Measurements from ENCODE around the gene GTF3C1. TPM values are rescaled to one million over a fixed set of nuclear protein-coding genes. Genes with fewer than 3 reads are reported as not detected.
"Not testable (repeated sequence)": the region's sequence is repeated elsewhere in the genome, so short reads cannot be mapped to it uniquely, and the experiment has no call there.

Gene GTF3C1, protein sequence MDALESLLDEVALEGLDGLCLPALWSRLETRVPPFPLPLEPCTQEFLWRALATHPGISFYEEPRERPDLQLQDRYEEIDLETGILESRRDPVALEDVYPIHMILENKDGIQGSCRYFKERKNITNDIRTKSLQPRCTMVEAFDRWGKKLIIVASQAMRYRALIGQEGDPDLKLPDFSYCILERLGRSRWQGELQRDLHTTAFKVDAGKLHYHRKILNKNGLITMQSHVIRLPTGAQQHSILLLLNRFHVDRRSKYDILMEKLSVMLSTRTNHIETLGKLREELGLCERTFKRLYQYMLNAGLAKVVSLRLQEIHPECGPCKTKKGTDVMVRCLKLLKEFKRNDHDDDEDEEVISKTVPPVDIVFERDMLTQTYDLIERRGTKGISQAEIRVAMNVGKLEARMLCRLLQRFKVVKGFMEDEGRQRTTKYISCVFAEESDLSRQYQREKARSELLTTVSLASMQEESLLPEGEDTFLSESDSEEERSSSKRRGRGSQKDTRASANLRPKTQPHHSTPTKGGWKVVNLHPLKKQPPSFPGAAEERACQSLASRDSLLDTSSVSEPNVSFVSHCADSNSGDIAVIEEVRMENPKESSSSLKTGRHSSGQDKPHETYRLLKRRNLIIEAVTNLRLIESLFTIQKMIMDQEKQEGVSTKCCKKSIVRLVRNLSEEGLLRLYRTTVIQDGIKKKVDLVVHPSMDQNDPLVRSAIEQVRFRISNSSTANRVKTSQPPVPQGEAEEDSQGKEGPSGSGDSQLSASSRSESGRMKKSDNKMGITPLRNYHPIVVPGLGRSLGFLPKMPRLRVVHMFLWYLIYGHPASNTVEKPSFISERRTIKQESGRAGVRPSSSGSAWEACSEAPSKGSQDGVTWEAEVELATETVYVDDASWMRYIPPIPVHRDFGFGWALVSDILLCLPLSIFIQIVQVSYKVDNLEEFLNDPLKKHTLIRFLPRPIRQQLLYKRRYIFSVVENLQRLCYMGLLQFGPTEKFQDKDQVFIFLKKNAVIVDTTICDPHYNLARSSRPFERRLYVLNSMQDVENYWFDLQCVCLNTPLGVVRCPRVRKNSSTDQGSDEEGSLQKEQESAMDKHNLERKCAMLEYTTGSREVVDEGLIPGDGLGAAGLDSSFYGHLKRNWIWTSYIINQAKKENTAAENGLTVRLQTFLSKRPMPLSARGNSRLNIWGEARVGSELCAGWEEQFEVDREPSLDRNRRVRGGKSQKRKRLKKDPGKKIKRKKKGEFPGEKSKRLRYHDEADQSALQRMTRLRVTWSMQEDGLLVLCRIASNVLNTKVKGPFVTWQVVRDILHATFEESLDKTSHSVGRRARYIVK (N-terminal part only)
- total RNA-seq (2014; rRNA removed; shearing (Covaris generic)), result 75.2 and 82.5 TPM in 2 replicates

DNA sequence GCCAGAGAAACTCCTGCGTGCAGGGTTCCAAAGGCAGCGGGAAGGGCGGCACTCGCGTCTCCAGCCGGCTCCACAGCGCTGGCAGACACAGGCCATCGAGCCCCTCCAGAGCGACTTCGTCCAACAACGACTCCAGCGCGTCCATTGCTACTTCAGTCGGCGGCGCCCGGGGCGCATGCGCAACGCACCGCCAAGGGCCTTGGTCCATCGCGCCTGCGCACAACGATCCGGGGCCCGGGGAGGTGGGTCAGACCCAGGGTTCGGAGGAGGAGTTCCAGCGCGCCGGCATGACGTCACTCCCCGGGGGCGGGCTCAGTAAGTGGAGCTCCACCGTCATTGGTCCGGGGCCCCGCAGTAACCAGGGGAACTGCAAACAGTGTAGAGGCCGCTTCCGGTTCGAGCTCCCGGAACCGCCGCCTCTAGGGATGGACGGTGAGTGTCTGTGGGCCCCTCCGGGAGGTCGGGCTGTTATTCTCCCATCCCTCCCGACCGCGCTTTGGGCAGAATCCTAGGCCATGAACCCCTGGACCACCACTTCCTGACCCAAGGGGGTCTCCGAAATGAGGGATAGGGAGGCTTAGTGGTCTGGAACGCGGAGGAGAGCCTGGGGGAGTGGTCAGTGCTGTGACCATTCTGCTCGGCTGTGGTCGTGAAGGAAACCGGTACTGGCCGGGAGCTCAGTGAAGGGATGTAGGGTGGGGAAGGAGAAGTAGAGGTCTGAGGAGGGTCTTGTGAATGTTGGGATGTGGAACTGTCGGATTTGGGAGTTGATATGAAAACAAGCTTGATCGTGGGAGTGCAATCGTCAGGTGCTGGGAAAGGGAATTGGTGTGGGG, at the start of gene GTF3C1, which contains the start of gene KATNIP:
Gene GTF3C1 (minus strand): TSS at position 168 of the 836 bp plus-strand sequence. CDS start 23 bp downstream, at position 145.
Gene KATNIP (plus strand): TSS at position 399 of the 836 bp plus-strand sequence. CDS start 27 bp downstream, at position 426.
- DNase-seq (ENCODE audit: low spot score), result peak; percentile 97

DNA sequence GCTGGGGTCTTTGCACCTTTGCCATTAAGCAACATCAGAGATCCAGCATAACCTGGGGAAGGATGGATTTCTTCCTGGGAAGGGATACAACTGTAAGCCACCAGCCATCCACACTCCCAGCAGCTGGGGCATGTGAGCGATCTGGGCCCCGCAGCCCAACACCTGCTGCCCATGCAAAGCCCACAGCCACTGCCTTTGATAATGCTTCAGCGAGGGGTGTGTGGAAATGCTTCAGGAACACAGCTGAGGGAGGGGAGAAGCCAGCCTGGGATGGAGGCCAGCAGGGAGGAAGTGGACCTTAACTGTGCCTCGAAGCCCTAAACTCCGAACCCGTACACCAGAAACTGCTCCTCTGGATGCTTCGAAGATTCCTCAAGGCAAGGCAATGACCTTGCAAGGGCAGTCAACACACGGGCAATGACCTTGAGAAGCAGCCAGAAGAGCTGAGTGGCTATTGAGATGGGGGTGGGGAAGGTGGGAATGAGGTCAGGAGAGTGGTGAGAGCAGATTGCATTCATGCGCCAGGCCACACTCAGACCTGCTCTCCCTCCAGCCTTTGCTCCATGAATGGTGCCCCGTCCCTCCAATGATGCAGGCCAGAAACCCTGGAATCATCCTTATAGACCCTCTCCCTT, 49.3 kb upstream of the GTF3C1 start:
- no peak for DNase-seq (ENCODE audit: low spot score)

DNA sequence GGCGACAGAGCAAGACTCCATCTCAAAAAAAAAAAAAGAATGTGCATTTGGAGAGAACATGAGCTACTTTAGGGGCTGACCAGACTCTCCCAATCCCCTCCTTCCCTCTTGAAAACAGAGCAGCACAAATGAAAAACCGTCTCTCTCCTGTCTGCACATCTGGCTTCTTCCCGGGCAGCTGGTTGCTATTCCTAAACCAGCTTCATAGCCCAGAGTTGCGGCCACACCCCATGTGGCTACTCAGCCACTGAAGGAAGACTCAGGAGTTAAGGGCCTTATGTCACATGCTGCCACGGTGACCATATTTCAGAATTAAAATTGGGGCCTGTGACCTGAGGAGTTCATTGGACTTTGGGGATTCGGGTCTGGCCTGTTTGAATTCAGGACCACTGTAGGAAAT, 48.5 kb upstream of the GTF3C1 start:
- no peak for DNase-seq (ENCODE audit: low spot score)

DNA sequence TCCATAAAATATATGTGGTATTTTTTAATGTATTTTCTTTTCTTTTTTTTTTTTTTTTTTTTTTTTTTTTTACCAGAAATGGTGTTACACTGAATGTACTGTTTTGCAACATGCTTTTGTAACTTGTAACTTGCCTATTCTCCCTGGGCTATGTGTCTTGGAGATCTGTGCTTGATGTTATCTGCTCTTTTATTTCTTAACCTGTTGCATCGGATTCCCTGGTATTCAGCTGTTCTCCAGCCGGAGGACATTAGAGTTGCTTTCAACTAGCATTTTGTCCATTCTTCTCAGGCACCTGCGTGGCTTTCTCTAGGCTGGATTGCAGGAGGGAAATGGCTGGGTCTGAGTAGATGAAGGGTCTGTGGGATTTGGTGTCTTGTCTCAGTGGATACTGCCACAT, 47.6 kb upstream of the GTF3C1 start:
- DNase-seq (ENCODE audit: low spot score), result no peak

DNA sequence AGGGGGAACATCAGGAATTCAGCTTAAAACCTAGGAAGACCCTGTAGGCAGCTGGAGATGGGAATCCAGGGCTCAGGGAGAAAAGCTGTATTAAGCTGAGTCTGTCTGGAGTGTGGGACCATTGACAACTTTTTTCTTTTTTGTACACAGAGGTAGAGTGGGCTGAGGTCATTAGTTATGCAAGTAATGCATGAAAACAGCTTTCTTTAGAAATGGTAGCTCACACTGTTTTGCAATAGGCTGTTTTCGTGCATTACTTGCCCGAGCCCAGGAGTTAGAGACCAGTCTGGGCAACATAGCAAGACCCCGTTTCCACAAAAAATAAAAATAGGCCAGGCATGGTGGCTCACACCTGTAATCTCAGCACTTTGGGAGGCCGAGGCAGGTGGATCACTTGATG, 46.7 kb upstream of the GTF3C1 start:
- DNase-seq (ENCODE audit: low spot score), result no peak

DNA sequence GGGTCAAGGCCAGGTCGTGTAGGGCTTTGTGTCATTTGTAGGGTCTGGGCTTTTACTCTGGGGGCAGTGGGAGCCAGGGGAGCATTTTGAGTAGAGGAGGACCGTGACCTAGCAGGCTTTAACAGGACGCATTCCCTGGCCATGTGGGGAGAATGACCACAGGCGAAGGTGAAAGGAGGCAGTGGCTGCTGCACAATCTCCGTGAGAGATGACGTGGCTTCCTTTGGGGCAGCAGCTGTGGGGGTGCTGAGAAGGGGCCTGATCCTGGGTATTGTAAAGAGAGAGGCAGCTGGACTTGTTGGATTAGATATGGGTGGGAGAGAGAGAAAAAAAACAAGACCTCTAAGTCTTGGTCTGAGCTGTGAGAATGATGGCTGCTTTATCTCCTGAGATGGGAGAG, 46.3 kb upstream of the GTF3C1 start:
- no peak for DNase-seq (ENCODE audit: low spot score)

DNA sequence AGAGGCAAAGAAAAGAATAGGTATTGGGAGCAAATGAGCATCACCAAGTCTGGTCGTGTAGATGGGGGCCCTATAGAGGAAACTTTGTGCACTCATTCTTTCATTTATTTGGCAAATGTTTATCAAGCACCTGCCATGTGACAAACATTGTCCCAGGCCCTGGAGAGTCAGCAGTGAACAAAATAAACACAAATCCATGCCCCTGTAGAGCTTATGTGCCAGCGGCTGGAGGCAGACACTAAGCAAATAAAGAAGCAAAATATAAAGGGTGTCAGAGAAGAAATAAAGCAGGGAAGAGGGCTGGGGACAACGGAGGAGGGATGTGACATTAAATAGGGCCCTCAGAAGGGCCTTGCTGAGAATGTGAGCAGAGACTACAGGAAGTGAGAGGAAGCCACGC, 45.8 kb upstream of the GTF3C1 start:
- no peak for DNase-seq (ENCODE audit: low spot score)

DNA sequence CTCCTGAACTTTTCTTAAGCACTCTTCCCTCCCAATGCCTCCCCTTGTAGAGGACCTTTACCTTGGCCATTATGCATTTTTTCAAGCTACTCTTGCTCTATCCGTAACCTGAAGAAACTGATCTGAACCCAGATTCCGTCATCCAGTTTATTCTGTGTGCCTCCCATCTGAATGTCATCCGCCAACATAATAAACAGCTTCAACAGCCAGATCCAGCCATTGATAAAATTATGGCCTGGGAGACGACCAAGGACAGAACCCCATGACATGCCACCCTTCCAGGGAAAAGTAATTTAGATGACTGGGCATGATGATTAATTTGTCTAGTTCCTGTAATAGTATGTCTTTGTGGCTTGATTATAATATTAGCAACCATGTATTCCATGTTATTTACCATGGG, 42.1 kb upstream of the GTF3C1 start:
- no peak for DNase-seq (ENCODE audit: low spot score)

DNA sequence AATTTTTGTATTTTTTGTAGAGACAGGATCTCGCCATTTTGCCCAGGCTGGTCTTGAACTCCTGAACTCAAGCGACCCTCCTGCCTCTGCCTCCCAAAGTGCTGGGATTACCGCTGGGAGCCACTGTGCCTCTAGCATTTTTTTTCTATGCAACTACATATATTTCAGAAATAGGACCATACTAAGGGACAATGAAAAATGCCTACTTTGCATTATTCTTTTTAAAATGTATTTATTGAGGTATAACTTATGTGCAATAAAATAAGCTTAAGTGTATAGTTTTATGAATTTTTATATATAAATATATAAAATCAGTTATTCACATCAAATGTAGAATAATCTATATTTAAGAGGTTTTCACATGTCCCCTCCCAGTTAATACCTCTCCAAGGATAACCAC, 38.3 kb upstream of the GTF3C1 start:
- no peak for DNase-seq (ENCODE audit: low spot score)

DNA sequence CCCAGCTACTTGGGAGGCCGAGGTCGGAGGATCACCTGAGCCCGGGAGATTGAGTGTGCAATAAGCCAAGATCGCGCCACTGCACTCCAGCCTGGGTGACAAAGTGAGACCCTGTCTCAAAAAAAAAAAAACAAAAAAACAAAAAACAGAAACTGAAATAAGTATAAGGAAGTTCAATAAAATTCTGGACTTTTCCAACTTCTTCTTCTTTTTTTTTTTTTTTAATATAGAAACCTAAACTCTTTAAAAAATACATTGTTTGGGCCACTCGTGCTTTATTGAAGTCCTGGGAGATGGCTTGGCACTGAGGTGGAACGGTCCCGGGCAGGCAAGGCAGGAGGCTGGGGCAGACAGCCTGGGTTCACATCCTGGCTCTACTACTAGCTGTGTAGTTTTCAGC, 37.0 kb upstream of the GTF3C1 start:
- DNase-seq (ENCODE audit: low spot score), result no peak

DNA sequence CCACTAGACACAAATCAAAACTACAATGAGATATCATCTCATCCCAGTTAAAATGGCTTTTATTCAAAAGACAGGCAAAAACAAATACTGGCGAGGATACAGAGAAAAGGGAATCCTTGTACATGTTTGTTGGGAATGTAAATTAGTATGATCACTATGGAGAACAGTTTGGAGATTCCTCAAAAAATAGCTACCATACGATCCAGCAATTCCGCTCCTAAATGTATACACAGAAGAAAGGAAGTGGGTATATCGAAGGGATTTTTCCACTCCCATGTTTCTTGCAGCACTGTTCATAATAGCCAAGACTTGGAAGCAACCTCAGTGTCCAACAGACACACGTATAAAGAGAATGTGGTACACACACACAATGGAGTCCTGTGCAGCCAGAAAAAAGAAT, 35.5 kb upstream of the GTF3C1 start:
- no peak for DNase-seq (ENCODE audit: low spot score)

DNA sequence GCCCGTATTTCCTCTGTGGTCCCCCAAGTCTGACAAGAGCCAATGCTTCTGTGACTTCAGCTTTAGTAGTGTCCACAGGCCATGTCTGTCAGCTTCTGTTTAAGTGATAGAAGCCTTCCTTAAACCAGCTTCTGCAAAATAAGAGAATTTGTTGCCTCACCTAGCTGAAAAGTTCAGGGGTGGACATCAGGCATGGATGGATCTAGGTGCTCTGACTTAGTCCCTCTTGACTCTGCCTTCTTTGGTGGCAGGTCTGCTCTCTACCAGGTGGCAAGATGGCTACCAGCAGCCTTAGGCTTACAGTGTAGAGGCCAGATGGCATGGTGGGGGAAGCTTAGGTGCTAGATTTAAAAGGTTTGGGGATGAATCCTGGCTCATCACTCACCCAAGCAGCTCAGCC, 33.9 kb upstream of the GTF3C1 start:
- DNase-seq (ENCODE audit: low spot score), result no peak

DNA sequence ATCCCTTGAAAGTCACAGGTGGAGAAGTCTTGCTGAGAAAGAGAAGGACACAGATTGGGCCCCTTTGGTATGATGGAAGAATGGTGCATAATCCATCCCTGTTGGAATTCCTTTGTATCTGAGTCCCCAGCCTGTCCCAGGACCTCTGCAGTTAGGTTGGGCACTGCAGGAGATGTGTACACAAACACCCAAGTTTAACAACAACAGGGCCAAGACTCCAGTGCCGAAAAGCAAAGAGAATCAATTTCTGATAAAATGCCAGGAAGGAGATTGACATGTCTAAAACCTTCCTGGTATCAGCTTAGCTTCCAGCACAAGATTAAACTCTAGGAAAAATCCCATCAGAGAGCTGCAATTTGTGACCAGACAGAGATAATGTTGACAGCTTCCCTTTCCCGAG, 33.2 kb upstream of the GTF3C1 start:
- no peak for DNase-seq (ENCODE audit: low spot score)

DNA sequence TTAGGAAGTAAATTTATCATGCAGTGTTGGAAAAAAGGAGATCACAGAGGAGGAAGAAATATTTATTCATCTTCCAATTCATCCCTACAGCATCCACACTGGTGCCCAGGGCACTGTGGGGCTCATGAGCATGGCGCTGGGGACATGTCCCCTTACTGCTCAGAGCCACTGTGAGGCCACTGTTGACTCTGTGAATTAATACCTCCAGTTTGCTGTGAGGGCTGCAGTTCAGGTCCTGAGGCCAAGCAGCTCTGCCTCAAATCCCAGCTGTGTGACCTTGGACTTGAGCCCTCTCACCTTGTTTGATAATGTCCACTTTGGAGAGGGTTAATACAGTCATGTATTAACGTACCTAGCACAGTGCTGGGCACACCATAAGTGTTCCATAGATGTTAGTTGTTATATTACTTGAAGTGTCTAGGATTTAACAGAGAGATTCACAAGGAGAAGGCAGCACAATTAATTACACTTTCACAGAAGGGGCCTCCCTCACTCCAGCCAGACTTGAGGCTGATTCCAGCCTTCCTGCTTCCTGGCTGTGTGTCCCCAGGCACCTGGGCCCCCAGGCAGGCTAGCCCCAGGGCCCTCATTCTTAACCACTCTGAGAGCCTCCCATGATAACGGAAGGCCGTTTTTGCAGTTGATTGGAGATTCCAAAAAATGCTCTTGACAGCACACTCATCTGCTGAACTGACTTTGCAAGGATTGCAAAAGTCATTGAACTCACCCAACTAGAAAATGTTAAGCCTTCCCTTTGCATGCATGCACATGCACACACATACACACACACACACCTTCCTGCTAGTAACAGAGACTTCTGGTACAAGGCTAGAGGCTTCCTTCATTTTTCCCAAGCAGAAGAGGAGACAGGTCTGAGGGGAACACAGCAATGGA, 29.6 kb upstream of the GTF3C1 start:
- DNase-seq (ENCODE audit: low spot score), result no peak

DNA sequence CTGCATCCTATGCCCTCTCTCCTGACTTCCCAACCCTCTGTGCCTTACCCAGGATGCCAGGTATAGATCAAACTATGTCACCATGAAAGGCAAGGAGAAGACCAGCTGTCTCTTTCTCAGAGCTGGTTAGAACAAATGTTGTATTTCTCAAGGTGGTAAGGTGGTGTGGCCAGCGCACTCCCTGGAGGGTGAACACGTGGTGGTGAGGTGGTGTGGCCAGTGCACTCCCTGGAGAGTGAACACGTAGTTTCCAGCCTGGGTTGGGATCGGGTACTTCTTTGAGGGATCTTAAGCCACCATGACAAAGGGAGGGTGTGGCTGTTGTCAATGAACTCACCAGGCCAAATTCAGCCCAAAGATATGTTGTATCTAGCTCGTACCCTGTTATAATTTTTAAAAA, 27.0 kb upstream of the GTF3C1 start:
- no peak for DNase-seq (ENCODE audit: low spot score)

DNA sequence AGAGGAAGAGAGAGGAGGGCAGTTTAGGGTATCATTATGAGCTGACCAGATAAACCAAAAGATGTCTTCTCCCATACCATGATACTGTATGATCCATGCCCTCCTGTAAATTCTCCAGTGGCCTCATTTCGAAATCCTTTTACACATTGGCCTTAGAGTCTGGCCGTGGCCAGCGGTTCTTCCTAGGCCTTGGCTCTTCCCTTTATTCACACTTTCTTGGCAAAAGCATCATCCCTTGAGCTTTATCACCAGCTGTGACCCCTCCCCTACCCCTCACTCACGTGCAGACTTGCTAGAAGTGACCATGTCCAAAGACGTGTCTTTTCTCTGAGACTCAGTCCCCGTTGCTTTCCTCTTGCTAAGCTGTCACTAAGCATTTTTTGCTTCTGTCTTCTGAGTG, 23.0 kb upstream of the GTF3C1 start:
- DNase-seq (ENCODE audit: low spot score), result no peak

DNA sequence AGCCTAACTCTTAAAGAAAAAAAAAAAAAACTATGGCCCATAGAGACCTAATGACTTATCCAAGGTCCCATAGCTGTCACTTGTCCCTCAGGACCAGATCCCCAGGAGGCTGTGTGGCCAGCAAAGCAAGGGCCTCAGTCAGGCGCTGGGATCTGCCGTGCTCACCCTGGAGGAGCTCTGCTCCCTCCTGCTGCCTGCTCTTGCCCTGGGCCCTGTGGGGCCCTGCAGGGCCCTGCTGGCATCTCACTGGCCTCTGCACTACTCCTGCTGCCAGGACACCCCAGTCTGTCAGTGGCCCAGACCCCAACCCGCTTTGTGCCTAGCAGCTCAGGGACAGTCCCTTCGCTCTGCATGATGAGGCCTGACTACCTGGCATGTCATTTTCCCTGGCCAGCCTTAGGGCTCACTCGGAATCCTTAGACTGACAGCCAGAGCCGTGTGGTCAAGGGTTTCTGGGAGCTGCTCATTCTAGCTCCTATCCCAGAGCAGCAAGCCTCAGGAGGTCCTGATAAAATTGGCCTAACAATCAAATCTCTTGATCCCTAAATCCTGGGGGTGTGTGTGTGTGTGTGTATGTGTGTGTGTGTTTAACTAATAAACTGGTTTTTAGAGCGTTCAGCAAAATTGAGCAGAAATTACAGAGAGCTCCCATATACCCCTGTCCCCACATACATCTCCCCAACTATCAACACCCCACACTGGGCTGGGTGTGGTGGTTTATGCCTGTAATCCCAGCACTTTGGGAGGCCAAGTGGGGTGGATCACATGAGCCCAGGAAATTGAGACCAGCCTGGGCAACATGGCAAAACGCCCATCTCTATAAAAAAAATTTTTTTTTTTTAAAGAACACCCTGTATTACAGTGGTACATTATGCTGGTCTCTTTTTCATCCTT, 22.0 kb upstream of the GTF3C1 start:
- DNase-seq (ENCODE audit: low spot score), result no peak

DNA sequence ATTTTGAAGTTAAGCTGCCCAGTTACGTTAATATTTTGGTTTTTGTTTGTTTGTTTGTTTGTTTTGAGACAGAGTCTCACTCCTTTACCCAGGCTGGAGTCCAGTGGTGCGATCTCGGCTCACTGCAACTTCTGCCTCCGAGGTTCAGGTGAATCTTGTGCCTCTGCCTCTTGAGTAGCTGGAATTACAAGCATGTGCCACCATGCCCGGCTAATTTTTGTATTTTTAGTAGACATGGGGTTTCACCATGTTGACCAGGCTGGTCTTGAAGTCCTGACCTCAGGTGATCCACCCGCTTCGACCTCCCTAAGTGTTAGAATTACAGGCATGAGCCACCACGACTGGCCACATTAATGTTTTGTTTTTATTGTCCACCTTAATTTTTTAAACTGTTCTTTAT, 21.3 kb upstream of the GTF3C1 start:
- not testable (repeated sequence) for DNase-seq (ENCODE audit: low spot score)

All from A172 (cell line).